ENCODE data around the gene STXBP6.

The STXBP6 gene

DNA sequence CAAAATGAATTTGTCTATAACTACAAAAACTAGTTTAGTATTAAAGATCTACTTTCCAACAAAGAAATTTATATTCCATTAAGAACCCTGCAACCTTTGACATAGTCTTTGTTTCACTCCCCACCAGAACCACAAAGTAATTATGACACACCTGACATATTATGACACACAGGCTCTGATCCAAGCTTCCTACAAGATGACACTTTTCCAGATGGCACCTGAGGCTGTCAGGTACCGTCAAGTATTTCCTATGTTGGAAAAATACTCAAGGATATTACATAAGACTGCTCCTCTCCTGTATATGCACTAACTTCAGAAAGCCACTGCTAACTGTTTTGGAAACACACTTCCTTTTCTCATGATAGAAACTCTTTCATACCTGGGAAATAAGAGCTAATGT, 38.9 kb downstream of the STXBP6 start:
- DNase-seq, result no peak

DNA sequence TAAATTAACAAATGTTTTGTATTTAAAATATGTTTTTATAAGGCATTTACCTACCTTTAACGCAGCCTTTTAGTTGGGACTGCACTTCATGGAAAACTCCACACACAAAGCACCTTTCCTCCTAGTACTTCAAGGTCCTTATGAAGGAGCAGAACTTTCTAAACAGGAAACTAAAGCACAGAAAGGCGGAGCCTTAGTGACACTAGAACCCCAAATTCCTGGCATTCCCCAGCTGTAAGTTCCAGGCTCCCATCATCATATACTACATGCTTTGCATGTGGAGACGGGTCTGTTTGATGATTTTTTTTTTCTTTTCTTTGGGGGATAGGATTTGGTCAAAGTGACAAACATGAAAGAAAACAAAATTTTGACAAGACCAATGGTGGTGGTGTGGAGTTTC, 39.5 kb downstream of the STXBP6 start:
- no peak for DNase-seq

DNA sequence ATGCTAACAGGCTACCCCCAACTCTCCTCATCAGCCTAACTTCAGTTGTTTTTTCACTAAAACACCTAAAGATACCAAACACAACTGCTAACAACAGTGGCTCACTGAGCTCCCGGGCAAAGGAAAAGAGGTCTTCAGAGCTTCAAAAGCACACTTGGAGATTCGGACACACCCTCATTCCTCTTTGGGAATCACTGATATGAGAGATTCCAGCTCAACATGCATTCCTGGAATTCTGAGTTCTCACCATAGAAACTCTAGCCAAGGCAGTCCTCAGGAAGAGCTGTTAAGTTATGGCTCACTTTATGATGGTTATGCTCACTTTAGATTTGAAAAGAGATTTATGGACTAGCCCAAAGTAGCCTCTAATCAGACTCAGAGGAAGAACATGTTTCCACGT, 40.1 kb downstream of the STXBP6 start:
- no peak for DNase-seq

DNA sequence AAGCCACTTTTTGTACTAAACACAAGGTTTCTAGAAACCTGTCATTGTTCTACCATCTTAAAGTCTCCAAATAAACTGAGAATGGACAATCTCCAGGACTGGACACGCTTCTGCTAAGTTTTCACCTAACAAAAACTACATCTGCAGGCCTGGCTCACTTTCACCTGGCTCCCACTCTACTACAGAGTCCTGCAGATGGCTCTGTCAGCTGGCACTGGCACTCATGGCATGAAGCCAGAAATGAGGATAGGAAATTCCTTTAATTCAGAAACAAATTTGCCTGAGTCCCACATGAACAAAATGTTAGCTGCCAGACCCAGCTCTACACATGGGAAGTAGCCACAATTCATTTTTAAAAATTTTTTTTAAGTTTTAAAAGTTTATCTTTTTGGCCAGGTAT, 42.1 kb downstream of the STXBP6 start:
- no peak for DNase-seq

DNA sequence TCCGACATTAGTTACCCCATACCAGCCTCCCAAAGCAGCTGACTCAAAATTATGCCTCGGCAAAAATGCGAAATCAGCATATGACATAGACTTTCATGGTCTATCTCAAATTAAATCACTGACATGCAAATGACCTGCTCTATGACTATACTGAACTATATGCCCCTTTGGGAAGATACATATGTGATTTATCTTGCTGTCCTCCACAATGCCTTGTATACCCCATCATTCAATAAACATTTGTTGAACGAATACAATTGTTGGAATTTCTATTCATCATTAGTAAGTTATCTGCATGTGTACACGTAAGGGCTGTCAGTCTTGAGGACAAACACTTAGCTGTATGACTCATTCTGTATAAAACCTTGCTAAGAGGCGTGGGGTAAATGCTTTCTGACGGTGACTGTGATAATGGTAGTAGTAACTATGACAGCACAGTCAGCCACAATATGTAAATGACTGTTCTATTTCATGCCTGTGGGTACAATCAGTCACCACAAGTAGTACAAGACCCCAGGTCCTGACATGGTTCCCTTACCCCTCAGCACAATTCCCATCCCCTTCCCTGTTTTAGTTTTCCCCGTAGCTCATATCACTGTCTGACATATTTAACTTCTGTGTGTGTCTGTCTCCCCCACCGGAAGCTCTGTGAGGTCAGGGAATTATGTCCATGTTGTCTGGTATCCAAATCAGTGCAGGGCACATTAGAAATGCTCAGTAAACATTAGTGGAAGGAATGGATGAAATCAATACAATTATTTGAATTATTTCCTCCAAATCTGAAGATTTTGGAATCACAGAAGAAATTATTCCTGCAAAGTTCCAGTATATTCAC, 42.8 kb downstream of the STXBP6 start:
- no peak for DNase-seq

DNA sequence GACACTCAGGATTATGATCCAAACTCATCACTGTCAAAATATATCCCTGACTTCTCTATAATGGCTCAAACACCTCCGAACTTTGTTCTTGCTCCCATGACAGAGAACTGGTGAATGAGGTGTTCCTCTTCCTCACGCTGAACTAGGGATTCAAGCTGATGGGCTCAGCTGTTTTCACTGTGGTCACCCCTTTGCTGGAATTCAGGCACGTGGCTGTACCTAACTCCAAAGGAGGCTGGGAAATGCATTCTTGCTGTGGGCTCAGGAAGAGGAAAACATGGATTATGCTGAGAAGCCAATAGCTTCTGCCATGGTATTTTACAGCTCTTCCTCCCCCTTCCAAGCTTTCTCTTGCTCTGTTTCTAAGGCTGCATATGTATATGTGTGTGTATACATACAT, 43.9 kb downstream of the STXBP6 start:
- DNase-seq, result no peak

DNA sequence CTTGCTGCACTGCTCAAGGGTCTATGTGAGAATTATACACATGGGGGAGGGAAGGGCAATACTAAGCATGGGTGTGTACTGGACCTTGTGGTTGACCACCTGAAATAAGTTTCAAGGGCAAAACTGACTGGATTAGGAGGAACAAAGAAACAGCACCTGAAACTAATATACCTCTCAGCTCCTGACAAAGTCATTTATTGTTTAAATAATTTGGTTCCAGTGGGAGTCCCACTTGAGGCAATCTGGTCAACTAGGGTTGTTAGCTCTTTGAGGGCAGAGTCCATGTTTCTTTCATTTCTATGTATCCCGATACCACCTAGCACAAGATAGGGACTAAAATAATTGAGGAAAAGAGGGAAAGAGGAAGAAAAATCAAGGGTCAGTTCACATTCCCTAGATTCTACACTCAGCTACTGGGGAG, 45.5 kb downstream of the STXBP6 start:
- DNase-seq, result no peak

DNA sequence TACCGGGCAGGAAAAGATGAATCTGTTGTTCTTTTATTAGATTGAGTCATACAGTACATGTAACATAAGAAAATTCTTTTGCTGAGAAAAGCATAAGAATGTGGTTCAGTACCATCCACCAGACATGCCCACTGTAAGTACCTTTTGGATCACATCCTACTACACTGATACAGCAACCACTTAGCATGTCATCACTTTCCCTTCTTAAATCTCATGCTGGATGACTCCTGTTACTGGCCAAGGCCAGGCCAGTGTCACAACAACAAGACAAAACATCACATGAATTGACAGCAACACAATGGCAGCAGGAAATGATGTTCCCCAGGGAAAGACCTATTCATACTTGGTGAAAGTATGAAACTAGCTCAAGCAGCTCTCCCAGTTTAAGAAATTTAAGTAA, 46.4 kb downstream of the STXBP6 start:
- DNase-seq, result no peak

DNA sequence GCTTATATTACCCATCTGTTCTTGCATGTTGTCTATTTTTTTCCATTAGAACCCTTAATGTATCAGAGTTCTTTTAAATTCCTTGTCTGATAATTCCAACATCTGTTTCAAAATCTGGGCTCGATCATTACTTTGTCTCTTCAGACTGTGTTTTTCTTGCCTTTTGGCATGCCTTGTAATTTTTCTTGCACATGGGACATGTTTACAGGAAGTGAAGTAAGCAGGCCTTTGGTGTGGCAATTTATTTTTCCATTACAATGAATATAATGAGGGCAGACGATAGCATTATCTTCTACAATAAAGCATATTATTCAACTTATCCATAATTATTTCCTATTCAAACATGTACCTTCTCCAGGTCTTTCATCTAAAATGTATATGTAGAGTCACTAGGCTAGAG, 48.3 kb downstream of the STXBP6 start:
- DNase-seq, result no peak

DNA sequence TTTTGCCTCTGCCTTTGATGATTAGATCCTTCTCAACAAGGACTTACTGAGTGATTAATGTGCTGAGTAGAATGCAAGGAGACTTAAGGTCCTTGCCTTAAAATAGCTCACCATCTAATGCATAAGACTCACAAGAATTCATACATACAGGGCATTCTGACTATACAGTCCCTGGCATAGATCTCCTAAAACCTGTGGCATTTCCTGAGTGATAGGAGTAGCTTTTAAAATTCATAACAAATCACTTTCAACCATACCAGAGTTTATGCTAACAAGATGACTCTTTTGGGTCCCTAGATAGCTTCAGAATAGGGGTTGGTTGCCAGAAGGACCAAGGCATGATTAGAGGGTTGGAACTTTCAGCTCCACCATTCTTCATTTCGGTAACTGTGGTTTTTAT, 48.8 kb downstream of the STXBP6 start:
- DNase-seq, result no peak

DNA sequence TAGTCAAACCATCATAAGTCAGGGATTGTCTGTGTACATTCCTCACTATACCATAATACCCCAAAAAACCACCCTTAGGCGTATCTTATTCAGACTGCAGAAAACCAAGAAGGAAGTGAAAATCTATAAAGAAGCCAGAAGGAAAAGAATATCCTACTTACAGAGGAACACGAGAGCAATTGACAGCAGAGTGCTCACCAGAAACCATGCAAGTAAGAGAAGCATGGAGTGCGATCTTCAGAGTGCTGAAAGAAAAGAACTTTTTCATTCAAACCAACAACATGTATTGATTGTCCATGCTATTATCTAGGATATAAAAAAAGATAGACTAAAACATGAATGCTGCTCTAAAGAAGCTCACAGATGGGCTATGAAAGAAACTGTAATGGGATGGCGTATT, 50.8 kb downstream of the STXBP6 start:
- DNase-seq, result no peak

DNA sequence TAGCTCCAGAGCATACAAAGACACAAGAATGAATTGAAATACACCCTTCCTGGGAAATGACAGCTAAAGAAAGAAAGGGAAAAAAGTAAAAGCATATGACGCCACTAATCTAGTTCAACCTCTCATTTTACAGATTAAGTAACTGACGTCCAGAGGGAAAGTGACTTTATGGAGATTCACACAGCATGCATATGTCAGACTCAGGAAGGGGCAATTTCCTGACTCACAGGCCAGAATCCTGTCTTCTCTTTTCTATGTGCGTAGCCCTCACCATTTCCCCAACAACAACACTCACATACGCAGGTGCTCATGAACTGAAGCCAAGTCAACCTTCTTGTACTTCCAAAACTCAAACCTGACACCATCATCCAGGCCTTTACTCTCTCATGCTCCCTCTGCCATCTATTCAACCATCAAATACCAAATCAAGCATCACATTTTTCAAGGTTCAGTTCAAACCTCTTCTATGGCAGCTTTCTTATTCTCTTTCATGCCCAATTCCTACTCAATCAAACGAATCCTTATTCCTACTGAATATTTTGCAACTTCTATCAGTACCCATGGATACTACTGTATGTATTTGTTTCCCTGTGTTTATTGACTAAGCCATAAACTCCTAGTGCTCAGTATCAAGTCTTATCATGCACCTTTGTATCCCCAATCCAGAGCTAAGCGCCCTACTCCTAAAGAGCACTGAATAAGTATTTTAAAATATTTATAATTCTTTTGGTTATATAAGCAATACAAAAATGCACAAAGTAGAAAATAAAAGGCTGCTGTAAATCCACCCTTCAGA, 52.8 kb downstream of the STXBP6 start:
- no peak for DNase-seq

DNA sequence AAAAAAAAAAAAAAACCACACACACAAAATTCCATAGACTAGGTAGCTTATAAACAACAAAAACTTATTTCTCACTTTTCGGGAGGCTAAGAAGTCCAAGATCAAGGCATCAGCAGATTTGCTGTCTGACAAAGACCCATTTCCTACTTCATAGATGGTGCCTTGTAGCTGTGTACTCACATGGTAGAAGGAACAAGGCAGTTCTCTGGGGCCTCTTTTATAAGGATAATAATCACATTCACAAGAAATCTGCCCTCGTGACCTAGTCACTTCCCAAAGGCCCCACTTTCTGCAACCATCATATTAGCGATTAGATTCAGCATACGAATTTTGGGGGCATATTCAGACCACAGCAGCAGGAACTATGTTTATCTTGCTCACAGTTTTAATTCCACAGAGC, 54.9 kb downstream of the STXBP6 start:
- DNase-seq, result no peak

DNA sequence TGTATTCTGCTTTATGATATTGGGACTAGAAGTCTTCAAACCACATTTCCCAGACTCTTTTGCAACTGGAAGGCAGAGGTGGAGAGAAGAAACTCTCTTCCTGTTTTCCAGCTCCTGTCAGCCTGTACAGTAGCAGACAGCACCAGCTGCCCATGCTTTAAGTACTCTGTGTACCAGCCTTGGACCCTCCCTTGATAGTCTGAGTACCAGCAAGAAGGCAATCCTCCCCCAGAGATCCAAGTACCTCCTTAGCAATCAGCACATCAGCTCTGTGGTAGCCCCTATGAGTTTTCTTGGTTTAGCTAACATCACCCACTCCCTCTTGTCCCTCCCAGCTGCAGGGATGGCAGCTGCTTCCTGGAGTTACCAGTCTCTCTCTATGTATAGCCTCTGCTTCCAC, 56.3 kb downstream of the STXBP6 start:
- no peak for DNase-seq

DNA sequence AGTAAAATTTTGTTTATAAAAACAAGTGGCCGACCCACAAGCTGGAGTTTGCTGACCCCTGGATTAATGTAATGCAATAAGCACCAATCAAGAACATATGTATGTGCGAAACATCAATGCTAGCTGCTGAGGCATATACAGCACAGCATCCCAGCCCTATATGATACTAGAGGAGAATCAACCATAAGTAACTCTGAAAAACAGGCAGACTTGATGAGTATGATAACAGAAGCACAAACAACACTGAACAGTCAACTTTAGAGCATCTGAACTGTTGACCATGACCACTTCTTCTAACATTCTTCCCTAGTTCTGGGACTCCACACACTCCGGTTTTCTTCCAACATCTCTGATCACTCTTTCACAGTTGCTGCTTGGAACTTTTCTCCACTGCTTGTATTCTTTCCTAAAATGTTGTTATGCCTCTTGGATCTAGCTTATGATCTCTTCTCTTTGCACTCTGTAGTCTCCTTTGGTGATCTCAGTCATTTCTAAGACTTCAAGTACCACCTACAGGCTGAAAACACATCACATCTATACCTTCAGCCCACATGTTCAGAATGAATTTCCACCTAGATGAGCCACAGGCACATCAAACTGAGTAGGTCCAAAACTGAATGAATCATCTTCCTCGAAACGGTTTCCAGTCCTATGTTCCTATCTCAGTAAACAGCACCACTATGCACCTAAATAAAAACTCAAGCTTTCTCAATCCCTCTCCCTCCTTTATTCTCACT, 57.2 kb downstream of the STXBP6 start:
- no peak for DNase-seq

DNA sequence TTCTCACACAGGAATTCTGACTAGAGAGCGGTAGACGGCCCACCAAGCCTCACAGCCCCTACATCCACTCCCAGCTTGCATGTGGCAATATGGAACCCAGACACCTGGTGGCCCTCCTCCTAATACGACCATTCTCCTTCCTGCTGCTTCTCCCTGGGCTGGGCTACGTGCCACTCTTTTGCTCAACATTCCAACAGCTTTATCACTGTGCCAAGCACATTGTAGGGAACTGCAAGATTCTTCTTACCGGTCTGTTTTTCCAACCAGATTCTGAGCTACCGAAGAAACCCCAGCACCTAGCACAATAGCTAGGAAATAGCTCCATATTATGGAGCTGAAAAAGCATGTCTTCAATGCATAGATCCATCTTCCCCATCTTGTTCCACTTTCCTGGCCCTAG, 58.1 kb downstream of the STXBP6 start:
- DNase-seq, result no peak

DNA sequence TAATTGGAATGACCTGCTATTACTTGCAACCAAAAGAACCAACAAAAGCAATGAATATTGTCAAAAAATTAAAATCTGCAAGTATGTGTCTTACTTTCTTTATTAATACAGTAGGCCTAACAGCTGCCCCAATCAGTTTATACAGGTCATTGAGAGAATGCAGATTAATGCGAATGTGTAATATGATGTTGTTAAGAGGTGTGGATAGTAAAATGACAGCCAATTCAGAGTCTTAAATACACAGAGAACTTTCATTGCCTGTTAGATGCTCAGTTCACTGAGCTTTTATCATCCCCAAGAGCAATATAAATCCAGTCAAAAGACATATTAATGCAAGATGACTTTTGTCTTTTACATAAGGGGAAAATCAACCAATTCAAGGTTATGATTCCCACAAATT, 58.7 kb downstream of the STXBP6 start:
- no peak for DNase-seq

DNA sequence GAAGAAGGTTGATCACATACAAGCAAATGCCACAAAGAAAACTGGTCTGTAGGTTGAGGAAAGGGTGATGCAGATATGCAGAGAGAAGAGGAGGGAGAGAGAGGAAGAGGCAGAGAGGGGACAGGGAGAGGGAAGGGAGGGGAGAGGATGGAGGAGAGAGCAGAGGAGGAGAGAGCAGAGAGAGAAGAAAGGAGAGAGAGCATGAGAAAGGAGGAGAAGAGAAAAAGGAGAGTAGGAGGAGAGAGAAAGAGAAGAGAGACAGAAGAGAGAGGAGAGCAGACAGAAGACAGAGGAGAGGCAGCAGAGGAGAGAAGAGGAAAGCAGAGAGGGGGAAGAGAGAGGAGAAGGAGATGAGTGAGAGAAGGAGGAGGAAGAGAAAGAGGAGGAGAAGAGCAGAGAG, 59.2 kb downstream of the STXBP6 start:
- DNase-seq, result no peak

DNA sequence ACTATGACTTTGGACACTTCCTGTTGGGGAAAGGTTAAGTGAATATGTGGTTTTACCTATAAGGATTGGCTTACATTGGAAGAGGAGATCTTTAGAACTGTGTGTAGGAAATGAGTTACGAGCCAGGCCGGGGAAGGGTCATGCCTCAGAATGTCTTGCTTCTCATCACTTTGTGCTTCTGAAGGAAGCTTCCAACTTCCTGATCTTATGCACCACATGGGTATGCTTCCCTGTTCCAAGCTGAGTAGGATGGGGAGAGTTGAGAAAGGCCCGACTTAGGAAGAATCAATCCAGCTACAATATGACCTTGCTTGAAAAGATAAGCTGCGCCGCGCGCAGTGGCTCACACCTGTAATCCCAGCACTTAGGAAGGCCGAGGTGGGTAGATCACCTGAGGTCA, 59.9 kb downstream of the STXBP6 start:
- DNase-seq, result no peak

DNA sequence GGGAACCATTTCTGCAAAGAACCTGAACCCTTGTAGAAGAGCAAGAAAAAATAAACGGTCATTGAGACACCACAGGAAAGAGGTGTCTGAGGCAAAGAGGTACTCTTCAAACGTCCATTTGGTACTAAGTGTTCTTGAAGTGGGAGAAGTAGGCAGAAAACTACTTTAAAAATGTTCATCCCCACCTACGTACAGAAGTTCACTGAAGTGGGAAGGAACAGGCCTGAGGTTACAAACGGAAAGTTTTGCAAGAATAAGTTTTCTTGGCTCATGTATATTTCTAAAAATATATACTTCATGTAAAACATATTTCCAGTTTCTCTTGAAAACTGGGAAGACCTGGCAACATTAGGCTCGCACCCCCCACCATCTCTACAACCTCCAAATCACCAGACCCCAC, 61.2 kb downstream of the STXBP6 start:
- no peak for DNase-seq

DNA sequence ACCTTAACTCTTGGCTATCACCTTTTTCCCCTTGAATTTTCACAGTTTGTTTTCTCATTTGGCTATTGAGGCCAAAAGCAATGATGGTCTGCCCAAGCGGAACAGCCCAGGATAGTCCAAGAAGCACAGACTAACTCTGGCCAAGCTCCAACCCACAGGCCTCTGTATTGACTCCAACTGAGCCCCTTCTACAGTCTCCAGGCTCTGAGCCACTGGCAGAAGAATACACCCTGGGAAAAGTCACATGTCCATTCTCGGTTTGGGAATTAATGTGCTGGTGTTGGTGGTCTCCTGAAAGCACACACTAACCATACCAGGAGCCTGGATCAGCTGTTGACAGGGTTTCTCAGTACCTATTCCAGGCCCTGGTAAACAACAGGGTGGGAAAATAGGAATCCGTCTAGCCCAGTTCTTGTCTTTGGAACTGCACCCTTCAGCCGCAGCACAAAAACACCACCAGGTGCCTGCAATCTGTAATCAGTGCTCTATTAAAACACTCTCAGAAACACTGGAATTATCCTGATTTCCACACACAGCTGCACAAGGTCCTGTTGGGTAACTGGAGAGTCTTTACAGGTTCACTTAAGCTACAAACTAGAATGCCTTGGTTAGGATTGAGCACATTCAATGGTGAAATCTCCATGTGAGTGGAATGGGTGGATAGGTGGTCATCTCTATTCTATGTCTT, 63.6 kb downstream of the STXBP6 start:
- DNase-seq, result no peak

DNA sequence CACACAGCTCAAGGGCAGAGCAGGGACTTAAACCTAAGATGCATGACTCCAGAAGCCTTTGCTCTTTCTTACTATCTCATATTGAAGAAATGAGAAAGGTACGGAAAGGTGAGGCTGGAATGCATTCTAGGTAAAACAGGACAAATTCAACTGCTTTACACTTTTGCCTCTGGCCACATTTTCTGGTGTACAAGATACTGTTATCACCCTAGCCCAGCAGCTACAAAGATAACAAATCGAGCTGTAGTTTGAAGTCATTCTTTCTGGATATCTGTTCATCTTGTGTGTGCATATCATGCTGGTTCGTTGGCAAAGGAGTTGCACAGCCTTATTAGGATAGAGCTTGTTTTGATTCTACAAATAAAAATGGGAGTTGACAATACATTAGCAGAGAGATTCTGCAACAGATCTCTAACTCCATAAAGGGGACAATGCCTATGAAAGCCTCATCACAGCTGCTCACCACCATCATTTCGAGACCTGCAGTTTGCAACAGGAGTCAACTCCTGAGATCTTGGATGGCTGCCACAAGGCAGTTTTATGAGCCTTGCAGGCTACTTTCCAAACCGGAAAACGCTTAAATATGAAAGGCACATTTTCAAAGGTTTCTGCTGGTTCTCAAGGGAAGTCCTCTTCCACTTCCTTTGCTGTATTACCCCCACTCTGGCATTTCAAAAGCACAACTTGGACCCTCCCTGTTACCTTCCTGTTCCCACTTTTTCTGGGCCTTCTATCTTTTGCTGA, 64.9 kb downstream of the STXBP6 start:
- no peak for DNase-seq

Measured in activated T-cell treated with anti-CD3 and anti-CD28 coated beads, Interleukin-2, amount 50 U/mL, for 48 hours (primary cell).